ENCODE data around the gene IFI35.

The IFI35 gene

DNA sequence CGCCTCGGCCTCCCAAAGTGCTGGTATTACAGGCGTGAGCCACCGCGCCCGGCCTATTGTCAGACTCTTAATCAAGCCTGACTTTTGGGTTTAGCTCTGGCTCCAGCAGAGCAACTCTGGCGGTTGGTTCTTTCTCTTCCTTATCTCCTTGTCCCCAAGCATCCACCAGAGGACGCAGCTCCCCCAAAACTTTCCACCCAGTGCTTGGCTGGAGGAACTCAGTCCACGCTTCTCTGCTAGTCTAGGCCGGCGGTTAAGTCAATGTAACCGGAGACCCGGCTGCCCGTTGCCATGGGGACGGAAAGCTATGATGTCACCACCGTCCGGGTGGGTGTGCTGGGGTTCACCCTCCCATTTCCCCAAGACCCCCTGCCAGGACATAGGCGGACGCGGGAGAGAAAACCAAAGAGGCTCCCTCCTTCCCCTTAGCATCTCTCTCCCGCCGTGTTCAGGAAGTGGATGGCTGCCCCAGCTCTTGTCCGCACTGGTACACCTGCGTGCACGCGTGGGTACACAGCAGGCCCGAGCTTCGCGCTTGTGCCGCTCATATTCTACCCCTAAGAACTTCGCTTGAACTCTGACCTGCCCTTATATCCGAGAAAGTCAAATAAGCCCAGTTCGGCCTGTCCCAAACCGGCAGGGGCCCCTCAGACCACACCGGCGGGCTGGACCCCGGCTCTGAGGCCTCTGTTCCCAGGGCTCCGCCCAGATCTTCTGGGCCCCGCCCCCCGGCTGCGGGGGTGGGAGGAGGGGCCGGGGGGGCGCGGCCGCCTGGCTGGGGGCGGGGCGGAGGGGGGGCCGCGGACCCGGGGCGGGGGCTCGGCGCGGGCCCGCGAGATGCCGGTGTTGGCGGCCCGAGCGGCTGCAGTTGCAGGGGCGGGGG lies 18.1 kb downstream of the IFI35 start, which contains the start of gene RND2 (continued):
- TF ChIP-seq, protein P1, sequence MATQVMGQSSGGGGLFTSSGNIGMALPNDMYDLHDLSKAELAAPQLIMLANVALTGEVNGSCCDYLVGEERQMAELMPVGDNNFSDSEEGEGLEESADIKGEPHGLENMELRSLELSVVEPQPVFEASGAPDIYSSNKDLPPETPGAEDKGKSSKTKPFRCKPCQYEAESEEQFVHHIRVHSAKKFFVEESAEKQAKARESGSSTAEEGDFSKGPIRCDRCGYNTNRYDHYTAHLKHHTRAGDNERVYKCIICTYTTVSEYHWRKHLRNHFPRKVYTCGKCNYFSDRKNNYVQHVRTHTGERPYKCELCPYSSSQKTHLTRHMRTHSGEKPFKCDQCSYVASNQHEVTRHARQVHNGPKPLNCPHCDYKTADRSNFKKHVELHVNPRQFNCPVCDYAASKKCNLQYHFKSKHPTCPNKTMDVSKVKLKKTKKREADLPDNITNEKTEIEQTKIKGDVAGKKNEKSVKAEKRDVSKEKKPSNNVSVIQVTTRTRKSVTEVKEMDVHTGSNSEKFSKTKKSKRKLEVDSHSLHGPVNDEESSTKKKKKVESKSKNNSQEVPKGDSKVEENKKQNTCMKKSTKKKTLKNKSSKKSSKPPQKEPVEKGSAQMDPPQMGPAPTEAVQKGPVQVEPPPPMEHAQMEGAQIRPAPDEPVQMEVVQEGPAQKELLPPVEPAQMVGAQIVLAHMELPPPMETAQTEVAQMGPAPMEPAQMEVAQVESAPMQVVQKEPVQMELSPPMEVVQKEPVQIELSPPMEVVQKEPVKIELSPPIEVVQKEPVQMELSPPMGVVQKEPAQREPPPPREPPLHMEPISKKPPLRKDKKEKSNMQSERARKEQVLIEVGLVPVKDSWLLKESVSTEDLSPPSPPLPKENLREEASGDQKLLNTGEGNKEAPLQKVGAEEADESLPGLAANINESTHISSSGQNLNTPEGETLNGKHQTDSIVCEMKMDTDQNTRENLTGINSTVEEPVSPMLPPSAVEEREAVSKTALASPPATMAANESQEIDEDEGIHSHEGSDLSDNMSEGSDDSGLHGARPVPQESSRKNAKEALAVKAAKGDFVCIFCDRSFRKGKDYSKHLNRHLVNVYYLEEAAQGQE (tag by site-specific recombination; IDR thresholded peaks at IDR 0.05): peak; percentile 24; the same call in 1 of the 2 replicates
- TF ChIP-seq ZNF791 (tag by site-specific recombination; IDR thresholded peaks at IDR 0.05): no peak
- no peak for TF ChIP-seq ZNF624 (tag by site-specific recombination; IDR thresholded peaks at IDR 0.05)
- TF ChIP-seq ZNF341 (tag by site-specific recombination; IDR thresholded peaks at IDR 0.05; ENCODE audit: low read depth): peak; percentile 76
- no peak for TF ChIP-seq ZNF354C (tag by site-specific recombination; IDR thresholded peaks at IDR 0.05; ENCODE audit: borderline replicate concordance, low read depth)
- TF ChIP-seq, protein P2, sequence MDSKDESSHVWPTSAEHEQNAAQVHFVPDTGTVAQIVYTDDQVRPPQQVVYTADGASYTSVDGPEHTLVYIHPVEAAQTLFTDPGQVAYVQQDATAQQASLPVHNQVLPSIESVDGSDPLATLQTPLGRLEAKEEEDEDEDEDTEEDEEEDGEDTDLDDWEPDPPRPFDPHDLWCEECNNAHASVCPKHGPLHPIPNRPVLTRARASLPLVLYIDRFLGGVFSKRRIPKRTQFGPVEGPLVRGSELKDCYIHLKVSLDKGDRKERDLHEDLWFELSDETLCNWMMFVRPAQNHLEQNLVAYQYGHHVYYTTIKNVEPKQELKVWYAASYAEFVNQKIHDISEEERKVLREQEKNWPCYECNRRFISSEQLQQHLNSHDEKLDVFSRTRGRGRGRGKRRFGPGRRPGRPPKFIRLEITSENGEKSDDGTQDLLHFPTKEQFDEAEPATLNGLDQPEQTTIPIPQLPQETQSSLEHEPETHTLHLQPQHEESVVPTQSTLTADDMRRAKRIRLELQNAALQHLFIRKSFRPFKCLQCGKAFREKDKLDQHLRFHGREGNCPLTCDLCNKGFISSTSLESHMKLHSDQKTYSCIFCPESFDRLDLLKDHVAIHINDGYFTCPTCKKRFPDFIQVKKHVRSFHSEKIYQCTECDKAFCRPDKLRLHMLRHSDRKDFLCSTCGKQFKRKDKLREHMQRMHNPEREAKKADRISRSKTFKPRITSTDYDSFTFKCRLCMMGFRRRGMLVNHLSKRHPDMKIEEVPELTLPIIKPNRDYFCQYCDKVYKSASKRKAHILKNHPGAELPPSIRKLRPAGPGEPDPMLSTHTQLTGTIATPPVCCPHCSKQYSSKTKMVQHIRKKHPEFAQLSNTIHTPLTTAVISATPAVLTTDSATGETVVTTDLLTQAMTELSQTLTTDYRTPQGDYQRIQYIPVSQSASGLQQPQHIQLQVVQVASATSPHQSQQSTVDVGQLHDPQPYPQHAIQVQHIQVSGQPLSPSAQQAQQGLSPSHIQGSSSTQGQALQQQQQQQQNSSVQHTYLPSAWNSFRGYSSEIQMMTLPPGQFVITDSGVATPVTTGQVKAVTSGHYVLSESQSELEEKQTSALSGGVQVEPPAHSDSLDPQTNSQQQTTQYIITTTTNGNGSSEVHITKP (tag by site-specific recombination; IDR thresholded peaks at IDR 0.05): peak; percentile 60
- TF ChIP-seq ZNF560 (tag by site-specific recombination; IDR thresholded peaks at IDR 0.05; ENCODE audit: borderline replicate concordance): no peak
- TF ChIP-seq ZEB2 (tag by site-specific recombination; IDR thresholded peaks at IDR 0.05): peak; percentile 94
- TF ChIP-seq ZNF571 (tag by site-specific recombination; IDR thresholded peaks at IDR 0.05): no peak
- TF ChIP-seq, protein P3, sequence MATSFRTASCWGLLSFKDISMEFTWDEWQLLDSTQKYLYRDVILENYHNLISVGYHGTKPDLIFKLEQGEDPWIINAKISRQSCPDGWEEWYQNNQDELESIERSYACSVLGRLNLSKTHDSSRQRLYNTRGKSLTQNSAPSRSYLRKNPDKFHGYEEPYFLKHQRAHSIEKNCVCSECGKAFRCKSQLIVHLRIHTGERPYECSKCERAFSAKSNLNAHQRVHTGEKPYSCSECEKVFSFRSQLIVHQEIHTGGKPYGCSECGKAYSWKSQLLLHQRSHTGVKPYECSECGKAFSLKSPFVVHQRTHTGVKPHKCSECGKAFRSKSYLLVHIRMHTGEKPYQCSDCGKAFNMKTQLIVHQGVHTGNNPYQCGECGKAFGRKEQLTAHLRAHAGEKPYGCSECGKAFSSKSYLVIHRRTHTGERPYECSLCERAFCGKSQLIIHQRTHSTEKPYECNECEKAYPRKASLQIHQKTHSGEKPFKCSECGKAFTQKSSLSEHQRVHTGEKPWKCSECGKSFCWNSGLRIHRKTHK (tag by site-specific recombination; IDR thresholded peaks at IDR 0.05): no peak
- peak; percentile 73 for TF ChIP-seq ZNF394 (tag by site-specific recombination; IDR thresholded peaks at IDR 0.05; ENCODE audit: borderline replicate concordance)
- TF ChIP-seq ZNF670 (tag by site-specific recombination; IDR thresholded peaks at IDR 0.05; ENCODE audit: low read depth): no peak
- no peak for TF ChIP-seq ZNF133 (tag by site-specific recombination; IDR thresholded peaks at IDR 0.05)
- TF ChIP-seq, protein P4, sequence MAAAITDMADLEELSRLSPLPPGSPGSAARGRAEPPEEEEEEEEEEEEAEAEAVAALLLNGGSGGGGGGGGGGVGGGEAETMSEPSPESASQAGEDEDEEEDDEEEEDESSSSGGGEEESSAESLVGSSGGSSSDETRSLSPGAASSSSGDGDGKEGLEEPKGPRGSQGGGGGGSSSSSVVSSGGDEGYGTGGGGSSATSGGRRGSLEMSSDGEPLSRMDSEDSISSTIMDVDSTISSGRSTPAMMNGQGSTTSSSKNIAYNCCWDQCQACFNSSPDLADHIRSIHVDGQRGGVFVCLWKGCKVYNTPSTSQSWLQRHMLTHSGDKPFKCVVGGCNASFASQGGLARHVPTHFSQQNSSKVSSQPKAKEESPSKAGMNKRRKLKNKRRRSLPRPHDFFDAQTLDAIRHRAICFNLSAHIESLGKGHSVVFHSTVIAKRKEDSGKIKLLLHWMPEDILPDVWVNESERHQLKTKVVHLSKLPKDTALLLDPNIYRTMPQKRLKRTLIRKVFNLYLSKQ (tag by site-specific recombination; IDR thresholded peaks at IDR 0.05; ENCODE audit: borderline replicate concordance): no peak
- TF ChIP-seq ZSCAN23 (tag by site-specific recombination; IDR thresholded peaks at IDR 0.05): no peak; the same call in 1 of the 2 replicates
- peak; percentile 95 for TF ChIP-seq ZNF335 (tag by site-specific recombination; conservative IDR thresholded peaks at IDR 0.05)
- no peak for TF ChIP-seq ZNF416 (tag by site-specific recombination; IDR thresholded peaks at IDR 0.05)
- TF ChIP-seq, protein P5, sequence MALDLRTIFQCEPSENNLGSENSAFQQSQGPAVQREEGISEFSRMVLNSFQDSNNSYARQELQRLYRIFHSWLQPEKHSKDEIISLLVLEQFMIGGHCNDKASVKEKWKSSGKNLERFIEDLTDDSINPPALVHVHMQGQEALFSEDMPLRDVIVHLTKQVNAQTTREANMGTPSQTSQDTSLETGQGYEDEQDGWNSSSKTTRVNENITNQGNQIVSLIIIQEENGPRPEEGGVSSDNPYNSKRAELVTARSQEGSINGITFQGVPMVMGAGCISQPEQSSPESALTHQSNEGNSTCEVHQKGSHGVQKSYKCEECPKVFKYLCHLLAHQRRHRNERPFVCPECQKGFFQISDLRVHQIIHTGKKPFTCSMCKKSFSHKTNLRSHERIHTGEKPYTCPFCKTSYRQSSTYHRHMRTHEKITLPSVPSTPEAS (tag by site-specific recombination; IDR thresholded peaks at IDR 0.05): no peak
- no peak for TF ChIP-seq ZNF621 (tag by site-specific recombination; IDR thresholded peaks at IDR 0.05)
- TF ChIP-seq ZNF2 (tag by site-specific recombination; IDR thresholded peaks at IDR 0.05): no peak; the same call in 1 of the 2 replicates
- TF ChIP-seq, protein P6, sequence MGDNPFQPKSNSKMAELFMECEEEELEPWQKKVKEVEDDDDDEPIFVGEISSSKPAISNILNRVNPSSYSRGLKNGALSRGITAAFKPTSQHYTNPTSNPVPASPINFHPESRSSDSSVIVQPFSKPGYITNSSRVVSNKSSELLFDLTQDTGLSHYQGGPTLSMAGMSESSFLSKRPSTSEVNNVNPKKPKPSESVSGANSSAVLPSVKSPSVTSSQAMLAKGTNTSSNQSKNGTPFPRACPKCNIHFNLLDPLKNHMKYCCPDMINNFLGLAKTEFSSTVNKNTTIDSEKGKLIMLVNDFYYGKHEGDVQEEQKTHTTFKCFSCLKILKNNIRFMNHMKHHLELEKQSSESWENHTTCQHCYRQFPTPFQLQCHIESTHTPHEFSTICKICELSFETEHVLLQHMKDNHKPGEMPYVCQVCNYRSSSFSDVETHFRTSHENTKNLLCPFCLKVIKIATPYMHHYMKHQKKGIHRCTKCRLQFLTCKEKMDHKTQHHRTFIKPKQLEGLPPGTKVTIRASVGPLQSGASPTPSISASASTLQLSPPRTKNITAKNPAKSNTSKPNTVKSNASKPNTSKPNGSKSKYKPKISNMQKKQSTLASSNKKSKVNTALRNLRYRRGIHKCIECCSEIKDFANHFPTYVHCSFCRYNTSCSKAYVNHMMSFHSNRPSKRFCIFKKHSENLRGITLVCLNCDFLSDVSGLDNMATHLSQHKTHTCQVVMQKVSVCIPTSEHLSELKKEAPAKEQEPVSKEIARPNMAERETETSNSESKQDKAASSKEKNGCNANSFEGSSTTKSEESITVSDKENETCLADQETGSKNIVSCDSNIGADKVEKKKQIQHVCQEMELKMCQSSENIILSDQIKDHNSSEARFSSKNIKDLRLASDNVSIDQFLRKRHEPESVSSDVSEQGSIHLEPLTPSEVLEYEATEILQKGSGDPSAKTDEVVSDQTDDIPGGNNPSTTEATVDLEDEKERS (tag by site-specific recombination; IDR thresholded peaks at IDR 0.05): no peak
- peak; percentile 94 for TF ChIP-seq ZNF324 (tag by site-specific recombination; IDR thresholded peaks at IDR 0.05)
- TF ChIP-seq KLF1 (tag by site-specific recombination; IDR thresholded peaks at IDR 0.05): peak; percentile 57; the same call in 1 of the 2 replicates
- no peak for TF ChIP-seq ZNF157 (tag by site-specific recombination; IDR thresholded peaks at IDR 0.05)

Data from HEK293 (cell line).